NCI-H2171 treated with DMSO at 0.1 percent for 48 hours (cell line): Measurements from ENCODE around the gene PLEKHA7.
A peak's percentile ranks its signal among the peaks of the same experiment; 100 is the strongest.

Source experiments
- DNase-seq: peaks from one replicate; lab custom pipeline; 2025; lab: John Stamatoyannopoulos, UW

The PLEKHA7 gene

DNA sequence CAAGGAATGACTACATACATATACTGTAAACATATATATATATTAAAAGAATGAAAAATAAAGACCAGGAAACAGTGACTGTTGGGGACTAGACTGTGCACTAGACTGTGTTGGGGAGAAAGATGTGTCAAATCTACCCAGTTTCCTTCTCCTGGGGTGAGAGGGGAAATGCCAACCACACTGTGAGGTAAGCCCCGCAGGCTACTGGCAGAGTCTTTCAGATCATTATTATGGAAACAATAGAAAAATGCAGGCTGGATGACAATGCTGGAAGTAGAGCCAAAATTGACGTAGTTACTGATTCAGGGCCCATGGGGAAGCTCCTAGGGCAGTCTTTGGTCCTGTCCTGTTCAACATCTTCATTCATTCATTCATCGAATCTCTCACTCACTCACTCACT is 174.4 kb downstream of the PLEKHA7 start:
- DNase-seq, result no peak

DNA sequence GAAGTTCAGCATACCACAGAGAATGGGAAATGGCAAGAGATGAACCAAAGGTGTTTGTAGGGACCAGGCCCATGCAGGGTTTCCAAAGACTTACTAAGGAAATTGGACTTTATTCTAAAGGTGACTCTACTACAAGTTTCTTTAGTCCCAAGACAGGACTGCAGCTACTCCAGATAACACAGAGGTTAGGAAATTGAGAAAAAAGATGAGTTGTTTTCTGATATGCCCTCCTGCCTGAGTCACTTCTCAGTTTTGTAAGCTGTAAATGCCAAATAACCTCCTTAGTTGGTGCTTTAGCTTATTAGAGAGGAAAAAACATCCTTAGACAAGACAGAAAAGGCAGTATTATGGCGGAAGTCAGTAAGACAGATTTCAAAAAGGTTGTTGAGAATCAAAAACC is 179.8 kb downstream of the PLEKHA7 start:
- no peak for DNase-seq

DNA sequence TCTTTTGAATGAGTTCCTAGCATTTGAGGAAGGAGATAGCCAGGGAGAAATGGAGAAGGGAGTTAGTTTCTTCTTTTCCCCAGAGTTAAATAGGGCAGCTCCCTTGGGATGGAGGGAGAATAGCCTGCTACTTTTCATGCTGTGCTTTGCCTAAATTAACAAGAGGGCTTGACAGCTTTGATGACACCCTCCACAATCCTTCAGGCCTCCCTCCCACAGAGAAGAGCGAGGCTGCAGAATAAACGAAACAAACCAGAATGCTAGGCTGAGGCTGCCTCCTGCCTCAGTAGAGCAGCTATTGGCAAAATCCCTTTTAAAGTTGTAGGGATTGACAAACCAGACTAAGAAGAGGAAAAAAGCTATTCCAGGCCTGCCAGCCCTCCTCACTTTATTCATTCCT is 181.2 kb downstream of the PLEKHA7 start:
- DNase-seq, result no peak

DNA sequence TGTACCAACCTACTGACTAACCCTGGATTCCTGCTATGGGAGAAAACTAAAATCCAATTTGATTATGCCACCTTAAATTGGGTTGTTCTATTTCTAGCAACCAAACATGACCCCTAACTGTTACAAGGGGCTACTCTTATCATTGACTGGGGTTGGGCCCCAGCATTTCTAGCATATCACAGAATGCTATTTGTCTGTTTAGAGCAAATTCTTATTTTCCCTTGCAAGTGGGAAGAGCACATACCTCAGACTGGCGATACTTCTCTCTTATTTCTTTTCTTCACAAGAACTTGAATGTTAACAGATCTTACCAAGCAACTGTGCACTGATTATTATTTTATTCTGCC is 182.0 kb downstream of the PLEKHA7 start:
- no peak for DNase-seq

DNA sequence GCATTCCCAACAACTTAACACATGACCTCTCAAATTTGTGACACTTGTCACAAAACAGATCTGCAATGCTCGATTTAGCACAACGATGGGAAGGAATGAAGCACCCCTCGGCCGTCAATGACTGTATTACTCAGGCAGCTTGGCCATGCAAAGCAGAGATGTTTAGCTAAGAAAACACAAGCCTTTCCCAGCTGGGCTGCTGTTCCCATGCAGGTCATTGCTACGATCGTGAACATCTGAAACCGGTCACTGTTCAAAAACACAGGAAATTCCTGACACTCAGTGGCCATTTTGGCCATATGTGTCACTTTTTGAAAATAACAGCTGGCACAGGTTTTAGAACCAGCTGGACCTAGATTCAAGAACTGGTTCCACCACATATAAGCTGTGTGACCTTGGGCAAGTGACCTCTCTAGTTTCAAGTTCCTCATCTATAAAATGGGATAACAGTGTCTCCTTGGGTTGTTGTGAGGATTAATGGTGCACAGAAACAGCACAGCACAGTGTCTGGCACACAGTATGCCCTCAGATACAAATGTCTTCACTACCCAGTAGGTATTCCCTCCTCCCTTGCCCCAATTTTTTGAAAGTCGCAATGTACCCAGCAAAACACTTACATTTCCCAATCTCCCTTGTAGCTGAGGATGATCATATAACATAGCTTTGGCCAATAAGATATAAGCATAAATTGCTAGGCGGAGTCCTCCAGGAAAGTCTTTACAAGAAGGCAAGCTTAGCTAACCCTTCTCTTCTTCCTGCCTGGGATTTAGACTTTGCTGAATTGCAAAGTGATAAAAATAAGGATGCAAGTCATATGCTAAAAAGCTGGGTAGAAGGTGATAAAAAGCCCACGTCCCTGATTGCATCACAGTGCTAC is 182.7 kb downstream of the PLEKHA7 start:
- DNase-seq, result no peak

DNA sequence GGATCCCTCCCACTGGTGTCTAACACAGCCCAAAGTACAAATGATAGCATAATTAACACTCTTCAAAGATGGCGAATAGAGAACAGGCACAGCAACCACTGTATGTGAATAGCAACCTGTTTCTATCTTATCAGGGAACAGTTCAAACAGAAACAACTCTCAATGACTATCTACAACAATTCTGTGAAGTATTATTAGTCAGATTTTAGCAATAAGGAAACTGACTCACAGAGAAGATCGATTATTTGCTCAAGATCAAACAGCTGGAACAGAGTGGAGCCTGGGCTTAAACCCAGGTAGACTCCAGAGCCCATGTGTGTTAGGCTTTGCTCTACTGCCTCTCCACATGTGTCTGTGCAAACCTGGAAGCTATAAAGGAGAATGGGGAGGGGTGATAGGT is 187.1 kb downstream of the PLEKHA7 start:
- no peak for DNase-seq

DNA sequence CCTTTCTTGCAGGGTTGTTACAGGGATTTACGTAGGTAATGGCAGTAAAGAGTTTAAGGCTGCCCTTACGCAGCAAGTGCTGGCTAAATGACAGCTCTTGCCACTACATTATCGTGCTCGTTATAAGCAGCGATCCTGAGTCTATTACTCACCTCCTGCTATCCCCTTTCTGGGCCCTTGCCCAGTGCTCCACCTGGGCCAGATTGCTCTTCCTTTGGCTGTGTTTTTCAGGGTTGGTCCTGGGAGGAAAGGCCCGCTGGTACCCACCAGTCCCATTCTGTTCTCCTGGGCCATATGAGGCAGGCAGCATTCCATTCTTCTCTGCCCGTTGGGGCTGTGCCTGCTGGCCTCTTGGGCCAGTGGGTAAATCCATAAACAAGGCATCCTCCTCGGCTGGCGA is 188.2 kb downstream of the PLEKHA7 start:
- no peak for DNase-seq

DNA sequence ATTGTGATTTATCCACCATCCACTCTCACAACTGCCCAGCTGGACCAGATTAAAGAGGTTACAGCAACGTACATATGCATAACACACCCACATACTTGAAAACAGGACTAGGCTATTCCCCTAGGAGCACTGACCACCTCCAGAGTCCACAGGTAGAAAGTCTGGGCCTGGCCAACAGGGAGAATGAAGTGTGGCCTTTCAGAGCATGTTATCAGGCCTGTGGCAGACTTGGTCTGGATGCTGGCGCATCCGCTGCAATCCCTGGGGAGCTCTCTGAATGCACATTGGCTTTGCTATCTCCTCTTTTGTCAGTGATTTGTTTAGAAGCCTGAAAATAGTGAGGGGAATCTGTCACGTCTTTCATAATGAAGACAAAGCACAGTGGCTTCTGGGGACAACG is 189.1 kb downstream of the PLEKHA7 start:
- no peak for DNase-seq

DNA sequence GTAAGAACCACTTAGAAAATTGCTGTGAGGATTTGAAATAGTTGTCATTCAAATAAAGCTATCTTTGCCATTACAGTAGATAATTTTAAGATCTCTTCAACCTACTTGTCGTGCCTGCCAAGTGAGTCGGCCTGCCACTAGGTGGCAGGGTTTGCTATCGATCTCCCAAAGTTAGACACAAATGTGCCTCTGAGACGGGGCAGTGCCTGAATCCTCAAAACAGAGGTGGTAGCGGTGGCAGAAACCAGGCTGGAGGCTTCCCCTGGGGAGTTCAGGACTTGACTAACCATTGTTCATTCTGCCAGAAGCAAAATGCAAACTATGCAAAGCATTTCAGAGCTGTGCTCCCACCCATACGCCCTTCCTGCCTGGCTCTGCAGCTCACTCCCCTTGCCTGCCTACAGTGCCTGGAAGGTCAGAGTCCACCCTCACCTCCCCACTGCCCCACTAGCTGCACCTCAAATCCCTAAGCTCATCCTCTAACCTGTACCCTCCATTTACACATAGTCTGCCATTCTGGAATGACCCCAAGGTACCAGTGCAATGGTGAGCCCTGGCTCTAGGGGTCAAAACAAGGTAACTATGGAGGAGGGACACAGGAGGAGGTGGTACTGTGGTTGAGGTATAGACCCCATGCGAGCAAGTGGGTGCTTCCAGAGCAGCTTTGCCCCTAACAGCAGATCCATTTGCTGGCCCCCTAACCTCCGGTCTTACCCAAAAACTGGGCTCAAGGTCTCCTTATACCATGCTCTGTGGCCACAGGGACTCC is 193.7 kb downstream of the PLEKHA7 start:
- DNase-seq, result peak; percentile 50

DNA sequence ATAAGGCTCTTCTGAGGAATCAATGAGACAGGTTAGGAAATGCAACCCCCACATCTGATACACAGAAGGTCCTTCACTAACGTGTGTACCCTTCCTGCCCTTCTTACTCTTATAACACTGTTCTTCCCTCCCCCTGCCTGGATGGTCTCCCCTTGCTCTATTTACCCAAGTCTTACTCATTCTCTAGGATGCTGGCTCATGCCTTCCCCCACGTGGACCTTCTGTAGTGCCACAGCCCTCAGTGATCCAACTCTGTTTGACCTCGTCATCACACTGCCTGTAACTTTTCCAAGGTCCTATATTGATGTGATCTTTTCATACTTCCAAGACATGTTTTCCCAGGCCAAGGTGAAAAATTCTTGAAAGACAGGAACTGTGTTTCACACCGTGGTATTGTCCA is 195.9 kb downstream of the PLEKHA7 start:
- DNase-seq, result no peak

DNA sequence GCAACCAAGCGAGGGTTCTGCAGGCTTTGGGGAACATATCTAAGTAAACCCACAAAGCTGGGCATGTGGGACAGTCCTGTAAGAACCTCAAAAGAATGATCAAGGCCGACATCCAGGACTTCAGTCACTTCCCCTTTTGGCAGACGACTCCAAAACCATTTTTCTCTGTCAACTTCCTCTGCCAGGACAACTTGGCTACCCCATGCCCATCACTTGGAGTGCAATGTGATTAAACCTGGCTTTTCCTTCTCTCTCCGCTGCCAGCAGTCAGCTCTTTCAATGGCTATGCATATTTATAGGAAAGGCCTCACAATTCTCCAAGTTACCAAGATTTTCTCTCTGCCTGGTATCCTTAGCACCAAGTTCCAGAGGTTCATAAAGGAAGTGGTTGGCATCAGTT is 196.9 kb downstream of the PLEKHA7 start:
- DNase-seq, result no peak

DNA sequence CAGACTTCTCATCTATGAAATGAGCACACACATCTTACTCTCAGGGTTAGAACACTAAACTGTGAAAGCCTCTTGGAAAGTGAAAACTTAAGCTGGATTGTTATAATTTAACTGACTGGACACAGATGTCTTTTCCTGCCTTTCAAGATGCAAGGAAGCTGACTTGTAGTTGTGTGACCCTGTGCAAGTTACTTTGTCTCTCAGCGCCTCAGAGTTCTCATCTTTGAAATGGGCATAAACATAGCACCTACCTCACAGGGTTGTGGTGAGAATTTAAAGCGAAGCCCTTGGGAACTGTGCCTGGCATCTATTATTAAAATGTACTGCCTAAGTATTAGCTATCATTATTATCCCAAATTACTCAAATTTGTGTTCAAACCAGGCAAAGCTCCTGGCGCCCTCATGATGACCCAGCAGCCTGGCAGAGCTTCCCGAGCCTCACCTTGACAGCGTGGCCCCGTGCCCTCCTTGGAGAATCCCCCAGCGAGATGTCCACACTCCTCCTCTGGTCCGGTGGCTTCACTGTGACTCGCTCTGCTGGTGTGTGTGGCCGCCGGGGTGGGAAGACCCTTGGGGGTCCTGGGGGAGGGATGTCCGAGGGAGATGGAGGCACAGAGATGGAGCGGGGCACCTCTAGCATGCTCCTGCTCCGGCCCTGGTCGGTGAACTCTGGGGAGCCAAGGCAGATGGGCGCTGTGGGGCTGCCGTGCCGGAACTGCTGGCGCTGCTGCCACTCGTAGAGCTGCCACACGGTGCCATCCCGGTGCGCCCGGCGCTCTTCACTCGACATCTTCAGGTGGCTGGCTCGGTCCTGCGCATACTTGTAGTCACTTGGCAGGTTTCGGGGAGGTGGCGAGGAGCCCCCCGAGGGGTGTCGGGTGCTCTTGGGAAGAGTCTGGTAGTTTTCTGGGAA is 197.6 kb downstream of the PLEKHA7 start:
- DNase-seq, result no peak

DNA sequence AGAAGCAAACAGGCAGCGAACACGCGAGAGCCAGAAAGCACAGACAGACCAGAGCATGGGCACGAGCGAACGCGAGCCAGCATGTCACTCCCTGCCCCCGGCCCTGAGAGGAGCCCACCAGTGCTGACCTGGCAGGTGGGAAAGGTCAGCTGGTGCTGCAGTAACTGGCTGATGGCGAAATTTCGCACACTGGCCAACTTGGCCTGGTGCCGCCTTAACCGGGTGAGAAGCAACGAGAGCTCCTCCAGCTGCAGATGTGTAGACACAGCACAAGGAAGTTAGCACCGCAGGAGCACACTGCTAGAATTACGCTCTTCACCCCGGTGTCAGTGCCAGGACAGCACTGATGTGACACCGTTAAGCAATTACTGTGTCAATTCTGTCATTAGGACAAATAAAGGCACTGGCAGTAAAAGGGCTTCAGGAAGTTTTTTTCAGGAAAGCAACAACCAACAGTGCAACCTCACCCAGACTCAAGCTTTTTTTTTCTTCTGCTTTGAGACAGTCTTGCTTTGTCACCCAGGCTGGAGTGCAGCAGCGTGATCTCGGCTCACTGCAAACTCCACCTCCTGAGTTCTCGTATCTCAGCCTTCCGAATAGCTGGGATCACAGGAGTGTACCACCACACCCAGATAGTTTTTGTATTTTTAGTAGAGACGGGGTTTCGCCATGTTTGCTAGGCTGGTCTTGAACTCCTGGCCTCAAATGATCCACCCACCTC is 199.0 kb downstream of the PLEKHA7 start:
- DNase-seq, result no peak

DNA sequence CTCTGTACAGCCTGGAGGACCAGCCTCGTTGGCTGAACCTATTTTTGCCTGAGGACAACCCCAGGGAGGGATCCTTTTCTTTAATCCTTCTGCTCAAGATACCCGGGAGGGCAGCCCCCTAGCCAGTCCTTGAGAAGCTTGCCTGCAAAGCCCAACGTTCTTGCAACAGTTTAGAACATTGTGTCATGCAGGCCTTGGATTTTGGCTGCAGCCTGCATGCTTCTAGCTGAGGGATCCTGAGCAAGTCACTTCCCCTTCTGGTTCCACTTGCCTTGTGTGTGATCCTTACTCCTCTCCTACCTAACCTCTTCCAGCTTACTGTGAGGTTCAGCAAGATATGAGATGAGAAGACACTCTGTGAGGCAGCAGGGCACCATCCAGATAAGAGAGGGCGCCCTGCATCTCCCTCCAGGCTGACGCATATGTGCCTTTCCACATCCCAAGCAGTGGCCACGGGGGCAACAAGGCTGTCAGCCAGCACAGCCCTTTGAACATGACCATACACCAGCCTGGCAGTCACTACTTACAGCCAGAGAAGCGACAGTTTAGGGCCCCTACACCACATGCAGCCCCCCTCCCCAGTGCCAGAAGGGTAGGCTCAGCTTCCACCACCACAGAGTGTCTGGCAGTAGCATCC is 199.7 kb downstream of the PLEKHA7 start:
- DNase-seq, result no peak

DNA sequence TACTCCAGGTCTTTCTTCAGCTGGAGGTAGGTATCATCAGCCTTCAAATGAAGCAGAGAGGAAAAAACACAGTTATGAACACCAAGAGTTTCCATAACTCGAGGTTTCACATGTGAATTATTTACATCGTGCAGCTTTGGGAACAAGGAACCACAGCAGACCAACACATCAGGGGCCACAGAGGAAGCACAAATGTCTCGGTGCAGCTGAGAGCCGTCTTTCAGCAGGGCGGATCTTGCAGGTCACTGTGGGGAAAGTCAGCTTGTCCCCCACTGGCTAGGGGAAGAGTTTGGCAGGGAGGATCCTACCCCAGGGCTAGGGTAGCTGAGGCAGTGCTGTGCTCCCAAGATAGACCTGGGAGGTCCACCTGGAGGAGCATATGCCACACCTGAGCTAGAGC is 201.1 kb downstream of the PLEKHA7 start:
- no peak for DNase-seq

DNA sequence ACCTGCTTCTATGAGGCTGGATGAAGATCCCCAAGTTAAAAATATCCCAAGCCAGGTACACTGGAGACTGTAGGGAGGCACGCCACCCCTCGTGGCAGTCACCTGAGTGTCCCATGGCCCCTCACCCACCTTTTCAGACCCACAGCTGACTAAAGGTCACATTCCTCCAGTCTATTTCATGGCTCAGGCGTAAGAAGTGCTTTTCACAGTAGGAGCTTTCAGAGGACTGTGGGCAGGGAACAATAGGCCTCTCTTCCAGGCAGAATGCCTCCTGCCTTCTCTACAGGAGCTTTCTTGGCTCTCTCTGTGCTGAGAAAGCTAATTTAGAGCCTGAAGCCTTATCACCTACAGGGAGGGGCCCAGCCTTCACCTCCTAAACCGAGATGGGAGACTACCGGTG is 201.9 kb downstream of the PLEKHA7 start:
- no peak for DNase-seq

DNA sequence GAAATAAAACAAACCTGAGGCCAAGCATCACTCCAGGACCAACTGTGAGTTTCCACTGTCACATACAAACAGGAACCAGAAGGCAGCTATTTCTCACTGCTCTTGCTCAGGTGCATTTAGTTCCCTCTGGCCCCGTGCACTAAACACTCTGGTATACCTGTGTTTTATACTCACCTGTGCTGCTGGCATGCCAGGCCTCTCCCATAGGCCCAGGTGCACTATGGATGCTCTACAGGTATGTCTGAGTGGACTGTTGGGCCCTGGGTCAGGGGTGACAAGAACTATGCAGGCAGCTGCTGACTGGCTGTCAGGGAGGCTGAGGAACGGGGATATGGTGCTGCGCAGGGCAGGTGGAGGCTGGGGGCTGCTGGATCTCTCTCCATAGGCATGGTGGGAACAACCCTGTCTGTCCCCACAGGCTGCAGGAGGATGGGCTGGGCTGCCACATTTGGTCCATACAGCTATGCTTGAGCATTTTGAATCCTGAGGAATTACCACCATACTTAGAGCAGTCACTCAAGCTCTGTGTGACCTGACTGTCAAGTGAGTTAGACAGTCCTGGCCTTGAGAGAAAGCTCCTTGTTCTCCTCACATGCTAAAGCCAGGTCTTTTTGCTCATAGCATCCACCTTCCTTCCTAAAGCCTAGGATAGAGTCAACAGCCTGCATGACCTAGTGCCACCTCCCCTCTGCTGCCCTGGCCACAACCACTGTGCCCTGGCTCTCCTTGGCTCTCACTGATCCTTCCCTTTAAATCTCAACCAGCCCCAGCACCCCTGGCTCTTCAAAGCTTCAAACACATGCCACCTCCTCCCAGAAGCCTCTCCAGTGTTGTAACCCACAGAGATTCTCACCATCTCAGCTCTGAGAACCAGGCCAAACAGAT is 202.8 kb downstream of the PLEKHA7 start:
- DNase-seq, result no peak

DNA sequence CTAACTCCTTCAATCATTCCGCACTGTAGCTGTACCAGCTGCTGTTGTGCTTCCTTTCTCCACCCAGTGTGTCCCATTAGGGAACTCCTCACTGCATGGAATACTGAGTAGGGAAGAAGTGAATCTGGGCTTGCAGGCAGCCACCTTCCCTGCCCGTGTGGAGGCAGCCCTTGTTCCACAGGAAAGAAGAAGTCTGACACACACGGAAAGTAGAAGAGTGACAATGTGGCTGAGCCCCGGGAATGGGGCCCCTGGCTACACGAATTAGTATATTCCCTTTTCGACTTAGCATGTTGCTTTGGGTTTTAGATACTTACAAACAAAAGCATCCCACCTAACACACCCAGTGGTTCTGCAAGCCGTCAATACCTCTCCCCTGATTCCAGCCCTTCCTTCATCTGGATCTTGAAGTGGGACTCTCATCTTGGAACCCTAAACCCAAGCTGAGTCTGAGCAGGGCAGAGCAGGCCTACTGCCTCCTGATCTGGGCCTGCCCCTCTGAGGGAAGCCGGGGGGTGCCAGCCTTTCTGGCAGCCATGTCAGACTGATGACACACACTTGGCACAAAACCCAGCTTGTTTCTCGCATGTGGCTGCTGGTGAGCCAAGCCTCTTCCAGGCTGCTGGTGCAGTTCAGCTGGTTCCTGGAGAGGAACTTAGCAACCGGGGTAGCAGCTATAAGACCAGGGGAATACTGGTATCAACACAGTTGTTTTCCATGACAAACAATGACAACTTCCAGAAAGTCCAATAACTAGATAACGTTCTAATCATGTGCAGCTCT is 204.1 kb downstream of the PLEKHA7 start:
- no peak for DNase-seq

DNA sequence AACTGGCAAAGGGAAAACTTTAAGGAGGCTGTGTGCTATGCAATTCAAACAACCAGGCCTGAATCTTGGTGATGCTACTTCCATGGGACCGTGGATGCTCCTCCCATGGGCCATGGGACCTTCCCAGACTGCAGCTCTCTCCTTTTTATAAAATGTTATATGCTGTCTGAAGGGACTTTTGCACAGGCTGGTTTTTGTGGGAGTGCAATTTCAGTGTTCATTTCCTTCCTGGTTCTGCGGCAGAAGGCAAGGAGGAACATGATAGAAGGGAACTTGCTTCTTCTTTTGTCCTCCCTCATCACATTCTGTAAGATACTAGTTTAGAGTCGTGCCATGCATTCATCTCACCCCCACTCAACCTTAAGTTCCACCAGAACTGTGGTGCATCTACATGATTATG is 206.9 kb downstream of the PLEKHA7 start:
- no peak for DNase-seq

DNA sequence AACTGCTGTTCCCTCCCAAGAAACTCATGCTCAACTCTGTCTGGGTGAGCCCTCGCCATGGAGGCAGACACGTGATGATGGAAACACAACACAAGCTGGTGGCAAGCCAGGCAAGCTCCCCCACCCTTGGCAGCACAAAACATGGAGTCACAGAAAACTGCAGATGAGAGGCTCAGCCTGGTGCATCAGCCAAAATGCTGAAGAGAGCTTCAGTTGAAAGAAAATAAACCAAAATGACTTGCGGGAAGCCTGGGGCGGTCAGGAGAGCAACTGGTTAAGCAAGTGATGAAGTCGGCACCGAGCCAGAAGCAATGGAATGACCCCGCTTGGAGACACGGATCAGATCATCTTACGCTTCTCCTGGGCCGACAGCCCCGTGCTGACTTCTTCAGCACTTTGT is 207.4 kb downstream of the PLEKHA7 start:
- DNase-seq, result no peak
